Ishikawa (cell line): ENCODE measurements around the gene CNTN1.

ENCODE experiments used
- CEBPB ChIP-seq: IDR thresholded peaks from 2 replicates; pipeline ENCODE4 v1.6.1; 2012
- CREB1 ChIP-seq: IDR thresholded peaks from 2 replicates; pipeline ENCODE4 v1.6.1; 2012; ENCODE audit warnings: low read depth
- EGR1 ChIP-seq: IDR thresholded peaks from 2 replicates; pipeline ENCODE4 v1.6.1; 2012
- EP300 ChIP-seq: IDR thresholded peaks from 2 replicates; pipeline ENCODE4 v1.6.1; 2012; ENCODE audit warnings: borderline replicate concordance
- FOXM1 ChIP-seq: IDR thresholded peaks from 2 replicates; pipeline ENCODE4 v1.6.1; 2012; ENCODE audit warnings: low read depth, borderline replicate concordance
- MAX ChIP-seq: IDR thresholded peaks from 2 replicates; pipeline ENCODE4 v1.6.1; 2012
- NFIC ChIP-seq: IDR thresholded peaks from 2 replicates; pipeline ENCODE4 v1.6.1; 2012
- RAD21 ChIP-seq: IDR thresholded peaks from 2 replicates; pipeline ENCODE4 v1.6.1; 2012; ENCODE audit warnings: low read depth
- REST ChIP-seq: IDR thresholded peaks from 2 replicates; pipeline ENCODE4 v1.6.1; 2012; ENCODE audit warnings: low read depth, mild to moderate bottlenecking
- TAF1 ChIP-seq: IDR thresholded peaks from 2 replicates; pipeline ENCODE4 v1.6.1; 2012; ENCODE audit warnings: low read depth, mild to moderate bottlenecking
- TCF12 ChIP-seq: IDR thresholded peaks from 2 replicates; pipeline ENCODE4 v1.6.1; 2012; ENCODE audit warnings: low read depth
- TEAD4 ChIP-seq: IDR thresholded peaks from 2 replicates; pipeline ENCODE4 v1.6.1; 2012
- YY1 ChIP-seq: IDR thresholded peaks from 2 replicates; pipeline ENCODE4 v1.6.1; 2012; ENCODE audit warnings: low read depth
- ZBTB7A ChIP-seq: IDR thresholded peaks from 2 replicates; pipeline ENCODE4 v1.6.1; 2012; ENCODE audit warnings: low read depth
- TF ChIP-seq, protein P1 (sequence below): IDR thresholded peaks from 2 replicates; pipeline ENCODE4 v1.6.1; 2012

CNTN1 gene

GRCh38 chr12:40734276-40734675, 42.0 kb downstream of the CNTN1 start:
- no peak for TF ChIP-seq YY1
- no peak for TF ChIP-seq TCF12
- TF ChIP-seq REST: no peak
- TF ChIP-seq ZBTB7A: no peak
- TF ChIP-seq NFIC: no peak
- TF ChIP-seq RAD21: no peak
- TF ChIP-seq MAX: no peak
- no peak for TF ChIP-seq TEAD4
- TF ChIP-seq CEBPB: no peak
- TF ChIP-seq, protein P1, sequence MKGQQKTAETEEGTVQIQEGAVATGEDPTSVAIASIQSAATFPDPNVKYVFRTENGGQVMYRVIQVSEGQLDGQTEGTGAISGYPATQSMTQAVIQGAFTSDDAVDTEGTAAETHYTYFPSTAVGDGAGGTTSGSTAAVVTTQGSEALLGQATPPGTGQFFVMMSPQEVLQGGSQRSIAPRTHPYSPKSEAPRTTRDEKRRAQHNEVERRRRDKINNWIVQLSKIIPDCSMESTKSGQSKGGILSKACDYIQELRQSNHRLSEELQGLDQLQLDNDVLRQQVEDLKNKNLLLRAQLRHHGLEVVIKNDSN: no peak
- no peak for TF ChIP-seq EP300
- TF ChIP-seq TAF1: no peak
- TF ChIP-seq FOXM1: no peak
- no peak for TF ChIP-seq EGR1
- no peak for TF ChIP-seq CREB1

DNA sequence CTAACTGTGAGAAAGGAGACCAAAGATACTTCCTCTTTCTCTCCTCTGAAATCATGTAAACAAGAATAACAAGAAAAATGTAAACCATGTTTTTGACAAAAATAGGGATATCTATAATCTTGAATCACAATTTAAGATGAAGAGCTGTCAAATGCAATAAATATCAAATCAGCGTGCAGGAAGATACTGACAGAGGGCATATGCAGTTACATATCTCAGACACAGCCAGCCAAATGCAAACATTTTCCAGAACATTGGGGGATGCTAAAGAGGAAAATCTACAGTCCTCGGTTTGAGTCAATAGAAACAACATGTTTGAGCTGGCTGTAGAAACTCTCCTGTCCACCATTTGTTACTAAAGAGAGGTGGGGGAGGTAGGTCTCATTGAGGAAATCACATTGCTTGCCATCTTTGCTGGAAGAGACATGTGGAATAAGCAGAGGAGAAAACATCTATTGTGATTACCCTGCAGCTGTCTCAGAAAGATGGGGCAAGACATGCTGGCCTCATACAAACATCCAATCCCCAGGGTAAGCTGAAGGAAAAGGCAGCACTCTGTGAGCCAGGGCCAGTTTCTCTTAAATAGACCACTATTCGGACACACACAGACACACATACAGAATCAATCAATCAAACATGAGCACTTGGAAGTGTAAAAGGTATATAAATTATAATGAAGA, 43.5 kb downstream of the CNTN1 start:
- TF ChIP-seq CEBPB (no peak), FOXM1 (no peak), REST (no peak)
- TF ChIP-seq, protein P1: no peak

DNA sequence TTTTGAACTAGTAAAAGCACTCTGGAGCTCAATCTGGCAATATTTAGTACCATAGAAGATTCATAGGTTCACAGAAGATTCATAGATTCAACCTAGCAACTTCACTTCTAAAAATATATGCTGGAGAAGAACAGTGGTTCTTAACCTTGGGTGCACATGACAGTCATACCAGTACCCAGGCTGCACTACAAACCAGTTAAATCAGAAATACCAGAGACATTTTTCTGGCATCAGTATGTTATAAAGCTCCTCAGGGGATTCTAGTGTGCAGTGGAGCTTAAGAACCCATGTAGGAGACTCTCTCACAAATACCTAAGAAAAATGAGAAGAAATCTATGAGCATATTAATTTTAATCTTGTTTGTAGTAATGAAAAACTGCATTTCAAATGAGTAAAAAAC, 46.6 kb downstream of the CNTN1 start:
- TF ChIP-seq CEBPB (no peak), CREB1 (no peak), RAD21 (no peak), EP300 (no peak), EGR1 (no peak), TEAD4 (no peak)

DNA sequence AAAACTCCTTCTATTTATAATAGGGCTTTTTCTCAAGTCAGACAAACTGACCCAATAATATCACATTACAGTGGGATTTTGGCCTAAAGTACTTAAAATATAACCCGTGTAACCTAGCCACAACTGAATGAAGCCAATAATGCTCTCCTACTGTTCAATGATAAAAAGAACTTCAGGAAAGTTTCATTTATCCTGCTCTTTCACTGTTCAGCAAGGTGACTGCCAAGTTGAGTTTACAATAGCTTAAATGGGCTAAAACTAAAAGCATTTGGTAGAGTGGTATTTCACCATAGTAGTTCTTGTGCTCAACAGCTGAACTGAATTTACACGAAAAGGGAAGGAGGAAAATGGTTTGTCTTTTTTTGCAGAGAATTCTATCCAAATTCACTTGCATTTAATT, 49.8 kb downstream of the CNTN1 start:
- no peak for TF ChIP-seq CEBPB
- TF ChIP-seq CREB1: no peak
- TF ChIP-seq, protein P1: no peak
- no peak for TF ChIP-seq REST
- no peak for TF ChIP-seq YY1
- TF ChIP-seq MAX: no peak
- no peak for TF ChIP-seq FOXM1
- no peak for TF ChIP-seq TAF1
- TF ChIP-seq EP300: no peak

- no peak for TF ChIP-seq YY1
- TF ChIP-seq, protein P1: no peak
- TF ChIP-seq ZBTB7A: no peak
- TF ChIP-seq MAX: no peak
- TF ChIP-seq CREB1: no peak
- no peak for TF ChIP-seq CEBPB
- TF ChIP-seq RAD21: no peak
- no peak for TF ChIP-seq TAF1
- no peak for TF ChIP-seq EGR1
- TF ChIP-seq TCF12: no peak
- TF ChIP-seq EP300: no peak
- no peak for TF ChIP-seq REST
These were observed 53.1 kb downstream of the CNTN1 start for GRCh38 chr12:40745386-40745785.
